ENCODE data around the gene KCNG4.
"Not testable (repeated sequence)": the region's sequence is repeated elsewhere in the genome, so short reads cannot be mapped to it uniquely, and the experiment has no call there.

Gene KCNG4

DNA sequence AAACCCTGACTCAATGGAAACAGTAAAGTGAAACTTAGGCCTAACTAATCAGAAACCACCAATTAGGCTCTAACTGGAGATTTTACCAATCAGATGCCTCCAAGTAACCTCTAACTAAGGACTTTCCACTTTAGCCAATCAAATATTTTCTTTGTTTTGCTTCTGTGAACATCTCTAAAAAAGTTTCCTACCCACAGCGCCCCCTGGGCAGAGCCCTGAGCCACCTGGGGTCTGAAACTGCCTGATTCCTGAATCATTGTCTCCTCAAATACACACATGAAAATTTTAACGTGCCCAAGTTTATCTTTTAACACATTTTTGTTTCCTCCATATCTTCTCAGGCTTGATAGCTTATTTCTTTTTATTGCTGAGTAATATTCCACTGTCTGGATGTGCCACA, 29.8 kb downstream of the KCNG4 start:
- no peaks in the 10 kb centered on the region for H3K4me1 ChIP-seq
- H3K4me3 ChIP-seq, result no peak overlapping the region
- H3K9me3 ChIP-seq, result no peaks in the 10 kb centered on the region
- H3K27me3 ChIP-seq, result peaks cover 0 to 3% of the 10 kb centered on the region in 2 donors
- intact Hi-C loops (cut with DNase I; ENCODE audit: low total_unique reads), result no loop called here
- DNase-seq, result no peak
- TF ChIP-seq CTCF (IDR thresholded peaks at IDR 0.05), result no peak
- no peak overlapping the region for H3K27ac ChIP-seq
- H3K36me3 ChIP-seq, result no peaks in the 10 kb centered on the region

DNA sequence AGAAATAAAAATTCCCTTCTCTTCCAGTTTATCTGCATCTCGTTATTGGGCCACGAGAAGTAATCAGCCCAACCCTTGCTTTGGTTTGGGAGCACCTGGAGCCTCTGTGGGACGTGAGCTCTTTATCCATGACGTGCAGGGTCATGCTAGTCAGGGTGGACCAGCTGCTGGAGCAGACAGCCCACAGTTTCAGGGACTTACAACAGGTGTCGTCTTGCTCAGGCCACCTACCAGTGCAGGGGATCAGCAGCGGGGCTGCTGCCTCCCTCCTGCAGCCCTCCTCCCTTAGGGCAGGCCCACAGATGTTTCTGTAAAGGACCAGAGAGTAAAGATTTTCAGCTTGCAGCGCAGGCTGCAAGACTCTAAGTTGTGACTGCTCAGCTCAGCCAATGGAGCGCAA, 31.9 kb downstream of the KCNG4 start:
- intact Hi-C loops (cut with DNase I; ENCODE audit: low total_unique reads), result no loop called here
- Histone ChIP-seq H3K36me3 (no peaks in the 10 kb centered on the region), H3K9me3 (no peaks in the 10 kb centered on the region), H3K4me1 (no peaks in the 10 kb centered on the region), H3K27me3 (peaks cover 0 to 2% of the 10 kb centered on the region in 2 donors), H3K4me3 (no peak overlapping the region), H3K27ac (no peak overlapping the region)
- no peak for DNase-seq
- no peak for TF ChIP-seq CTCF (IDR thresholded peaks at IDR 0.05)

DNA sequence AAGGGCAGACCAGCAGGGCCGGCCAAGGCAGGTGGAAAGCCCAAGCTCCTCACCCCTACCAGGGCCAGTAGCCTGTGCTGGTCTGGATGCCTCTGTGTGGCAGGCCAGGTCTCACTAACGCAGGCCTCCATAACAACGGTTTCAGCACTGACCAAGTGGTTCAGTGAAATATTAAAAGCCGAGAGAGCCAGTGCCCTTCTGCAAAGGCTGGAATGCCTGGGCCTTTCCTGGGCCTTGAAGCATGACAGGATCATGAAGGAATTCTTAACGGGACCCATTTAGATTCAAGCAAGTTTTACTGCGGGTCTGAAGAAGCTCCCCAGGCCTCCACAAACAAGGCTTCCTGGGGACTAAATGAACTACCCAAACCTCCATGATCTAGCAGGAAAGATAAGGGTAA, 32.6 kb downstream of the KCNG4 start:
- TF ChIP-seq CTCF (IDR thresholded peaks at IDR 0.05), result no peak
- peaks cover 0 to 2% of the 10 kb centered on the region in 2 donors for H3K27me3 ChIP-seq
- H3K4me3 ChIP-seq, result no peak overlapping the region
- no peak for DNase-seq
- no peaks in the 10 kb centered on the region for H3K9me3 ChIP-seq
- intact Hi-C loops (cut with DNase I; ENCODE audit: low total_unique reads), result no loop called here
- no peak overlapping the region for H3K27ac ChIP-seq
- H3K4me1 ChIP-seq, result no peaks in the 10 kb centered on the region
- H3K36me3 ChIP-seq, result no peaks in the 10 kb centered on the region

- no peaks in the 10 kb centered on the region for H3K4me1 ChIP-seq
- H3K36me3 ChIP-seq, result no peaks in the 10 kb centered on the region
- TF ChIP-seq CTCF (IDR thresholded peaks at IDR 0.05), result no peak
- H3K4me3 ChIP-seq, result no peak overlapping the region
- intact Hi-C loops (cut with DNase I; ENCODE audit: low total_unique reads), result no loop called here
- no peaks in the 10 kb centered on the region for H3K9me3 ChIP-seq
- no peak overlapping the region for H3K27ac ChIP-seq
- peaks cover 0 to 2% of the 10 kb centered on the region in 2 donors for H3K27me3 ChIP-seq
- DNase-seq, result no peak
These were observed 33.7 kb downstream of the KCNG4 start for GRCh38 chr16:84205976-84206691.

- DNase-seq; H3K27ac ChIP-seq; H3K27me3 ChIP-seq; H3K4me3 ChIP-seq; H3K9me3 ChIP-seq; intact Hi-C loops (cut with DNase I; ENCODE audit: low total_unique reads); H3K36me3 ChIP-seq; H3K4me1 ChIP-seq: not testable (repeated sequence)
These were observed 34.7 kb downstream of the KCNG4 start for GRCh38 chr16:84205123-84205522.

DNA sequence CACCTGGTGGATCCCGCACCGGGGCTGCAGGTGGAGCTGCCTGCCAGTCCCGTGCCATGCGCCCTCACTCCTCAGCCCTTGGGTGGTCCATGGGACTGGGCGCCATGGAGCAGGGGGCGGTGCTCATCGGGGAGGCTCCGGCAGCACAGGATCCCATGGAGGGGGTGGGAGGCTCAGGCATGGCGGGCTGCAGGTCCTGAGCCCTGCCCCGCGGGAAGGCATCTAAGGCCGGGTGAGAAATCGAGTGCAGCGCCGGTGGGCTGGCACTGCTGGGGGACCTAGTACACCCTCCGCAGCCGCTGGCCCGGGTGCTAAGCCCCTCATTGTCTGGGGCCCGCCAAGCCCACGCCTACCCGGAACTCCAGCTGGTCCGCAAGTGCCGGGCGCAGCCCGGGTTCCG, 35.3 kb downstream of the KCNG4 start:
- H3K27ac ChIP-seq; H3K4me1 ChIP-seq; H3K27me3 ChIP-seq; H3K4me3 ChIP-seq; intact Hi-C loops (cut with DNase I; ENCODE audit: low total_unique reads); H3K36me3 ChIP-seq; DNase-seq; H3K9me3 ChIP-seq: not testable (repeated sequence)

GRCh38 chr16:84199861-84200260, 40.0 kb downstream of the KCNG4 start:
- intact Hi-C loops (cut with DNase I; ENCODE audit: low total_unique reads), result no loop called here
- DNase-seq, result peak in 1 of 2 donors; percentile 58
- H3K27ac ChIP-seq, result no peak overlapping the region

More at GRCh38 chr16:84199861-84200260, 40.0 kb downstream of the KCNG4 start:
- Histone ChIP-seq H3K27me3 (peaks cover 0 to 29% of the 10 kb centered on the region in 2 donors), H3K4me3 (no peak overlapping the region), H3K9me3 (no peaks in the 10 kb centered on the region), H3K4me1 (no peaks in the 10 kb centered on the region), H3K36me3 (no peaks in the 10 kb centered on the region)
- TF ChIP-seq CTCF (IDR thresholded peaks at IDR 0.05), result no peak

Measured in tibial artery (tissue), 4 donors.